Epithelial cell of proximal tubule (primary cell): ENCODE measurements around the gene BIRC2. TPM values are rescaled to one million over a fixed set of nuclear protein-coding genes. Genes with fewer than 3 reads are reported as not detected.

Source experiments
- DNase-seq: peaks from one replicate; pipeline ENCODE4 v3.0.0-alpha.2; 2011; ENCODE audit warnings: low read depth
- H3K4me3 ChIP-seq: 2 replicates; pipeline ENCODE4 v1.5.1; 2011; ENCODE audit warnings: low read depth, mild to moderate bottlenecking, low read length
- CTCF ChIP-seq: conservative IDR thresholded peaks from 2 replicates; pipeline ENCODE4 v1.5.1; 2012; ENCODE audit warnings: low read depth, mild to moderate bottlenecking, low read length
- total RNA-seq: library from RNA; depleted of rRNA; stranded (reverse); fragments of >200 nt; gene quantifications from 2 replicates; pipeline ENCODE4 v1.2.3, GENCODE V29; 2015

The BIRC2 gene
- total RNA-seq, 1 donor from 2014 or later: 85.3 TPM

- DNase-seq: no peak
- no peak for TF ChIP-seq CTCF
- no peak overlapping the region for H3K4me3 ChIP-seq
Observed at GRCh38 chr11:102306817-102307726, 39.9 kb upstream of the BIRC2 start.

GRCh38 chr11:102307727-102308038, 39.3 kb upstream of the BIRC2 start:
- no peak for DNase-seq
- no peak for TF ChIP-seq CTCF
- H3K4me3 ChIP-seq: no peak overlapping the region

GRCh38 chr11:102309621-102310541, 37.1 kb upstream of the BIRC2 start:
- peak; percentile 9 for TF ChIP-seq CTCF
- H3K4me3 ChIP-seq: no peak overlapping the region
- no peak for DNase-seq

DNA sequence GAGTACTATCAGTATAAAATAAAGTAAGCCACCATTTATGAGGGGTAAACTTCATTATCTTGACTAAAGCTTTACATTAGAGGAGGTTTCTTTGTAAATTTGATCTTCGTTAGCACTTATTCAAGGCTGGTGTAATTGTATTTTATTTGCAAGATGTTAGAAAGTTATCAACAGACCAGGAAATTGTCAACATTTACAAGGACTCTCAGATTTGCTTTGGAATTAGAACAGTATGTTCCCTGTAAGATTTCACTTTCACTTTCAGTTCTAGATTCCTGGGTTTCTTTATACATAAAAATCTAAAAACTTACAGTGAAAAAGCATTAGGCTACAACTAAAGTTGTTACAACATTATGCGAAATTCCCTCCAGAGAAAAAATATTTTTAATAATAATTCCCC, 34.3 kb upstream of the BIRC2 start:
- H3K4me3 ChIP-seq: peak overlapping the region; percentile 27
- no peak for TF ChIP-seq CTCF
- no peak for DNase-seq

GRCh38 chr11:102313238-102313940, 33.6 kb upstream of the BIRC2 start:
- H3K4me3 ChIP-seq: peak overlapping the region; percentile 27

More at GRCh38 chr11:102313238-102313940, 33.6 kb upstream of the BIRC2 start:
- DNase-seq: no peak
- TF ChIP-seq CTCF: no peak
